CD4-positive, alpha-beta memory T cell (primary cell): Measurements from ENCODE around the gene TENT5C. TPM values are rescaled to one million over a fixed set of nuclear protein-coding genes. Genes with fewer than 3 reads are reported as not detected.

Source experiments
- CTCF ChIA-PET: fragments of 350-600 bp; sonication (Branson Sonifier 250); formaldehyde crosslinking; loops from one replicate; lab custom pipeline; 2021; ENCODE audit warnings: inconsistent platforms; ENCODE audit not compliant: partially characterized antibody; lab: Charles Lee
- POLR2A ChIA-PET: fragments of 350-600 bp; sonication (Branson Sonifier 250); formaldehyde crosslinking; loops from one replicate; lab custom pipeline; 2021; ENCODE audit not compliant: partially characterized antibody; lab: Charles Lee
- DNase-seq, 5 donors: peaks; one replicate each; pipeline versions ENCODE4 v3.0.0 to v3.0.0-alpha.2; 2020 to 2022; ENCODE audit warnings: mixed read lengths in 1 of 5
- H3K27ac ChIP-seq: one replicate; pipeline ENCODE4 v1.7.0; 2013; ENCODE audit warnings: low read depth, low read length
- H3K27me3 ChIP-seq: 2 replicates; pipeline ENCODE4 v1.7.0; 2013; ENCODE audit warnings: mild to moderate bottlenecking, low read length, moderate library complexity; ENCODE audit not compliant: insufficient read depth
- H3K36me3 ChIP-seq: 2 replicates; pipeline ENCODE4 v1.7.0; 2013; ENCODE audit warnings: mild to moderate bottlenecking, low read length, moderate library complexity; ENCODE audit not compliant: insufficient read depth
- H3K4me1 ChIP-seq: 2 replicates; pipeline ENCODE4 v1.7.0; 2013; ENCODE audit warnings: mild to moderate bottlenecking, low read length, moderate library complexity; ENCODE audit not compliant: insufficient read depth
- H3K4me3 ChIP-seq, 2 donors: one replicate each; pipeline ENCODE4 v1.7.0; 2013; ENCODE audit warnings: low read length in 2 of 2, mild to moderate bottlenecking in 1 of 2
- H3K9me3 ChIP-seq, 2 donors: one replicate each; pipeline ENCODE4 v1.7.0; 2013; ENCODE audit warnings: low read length in 2 of 2, control low read depth in 1 of 2; ENCODE audit not compliant: control insufficient read depth in 1 of 2
- H3K27ac Mint-ChIP-seq, 7 donors: one replicate each; pipeline ENCODE4 v1.8.0; 2020 to 2021; ENCODE audit warnings: mixed read lengths in 7 of 7, mild to moderate bottlenecking in 6 of 7, inconsistent platforms in 3 of 7, moderate library complexity in 3 of 7
- H3K27me3 Mint-ChIP-seq, 2 donors: one replicate each; pipeline ENCODE4 v1.8.0; 2020 to 2021; ENCODE audit warnings: mixed read lengths in 2 of 2
- H3K36me3 Mint-ChIP-seq, 2 donors: one replicate each; pipeline ENCODE4 v1.8.0; 2020 to 2021; ENCODE audit warnings: mixed read lengths in 2 of 2, inconsistent platforms in 1 of 2, mild to moderate bottlenecking in 1 of 2
- H3K4me1 Mint-ChIP-seq, 4 donors: one replicate each; pipeline ENCODE4 v1.8.0; 2020 to 2021; ENCODE audit warnings: mixed read lengths in 4 of 4, mild to moderate bottlenecking in 1 of 4
- H3K4me3 Mint-ChIP-seq, 8 donors: one replicate each; pipeline ENCODE4 v1.8.0; 2020 to 2021; ENCODE audit warnings: mixed read lengths in 8 of 8, mild to moderate bottlenecking in 7 of 8, moderate library complexity in 6 of 8, inconsistent platforms in 3 of 8
- H3K9me3 Mint-ChIP-seq, 8 donors: one replicate each; pipeline ENCODE4 v1.8.0; 2020 to 2021; ENCODE audit warnings: mixed read lengths in 8 of 8, mild to moderate bottlenecking in 5 of 8, inconsistent platforms in 3 of 8, moderate library complexity in 1 of 8
- intact Hi-C: fragments of 100-400 bp; cut with micrococcal nuclease; formaldehyde crosslinking; loops from one replicate; pipeline ENCODE4 v1.15.1; 2023
- polyA plus RNA-seq, 2 donors: library from polyadenylated mRNA; unstranded; fragments of 300-500 nt; fragmentation: Illumina TruSeq; gene quantifications; one replicate each; pipeline ENCODE4 v1.2.3, GENCODE V29; 2021
- total RNA-seq, 2 experiments: library from RNA; stranded (reverse); gene quantifications; one replicate each; pipeline ENCODE4 v1.2.3, GENCODE V29; 2021

Gene TENT5C
- total and polyA plus RNA-seq, 4 experiments from 2014 or later, result 5.3 to 43.0 (median 14.4) TPM

DNA sequence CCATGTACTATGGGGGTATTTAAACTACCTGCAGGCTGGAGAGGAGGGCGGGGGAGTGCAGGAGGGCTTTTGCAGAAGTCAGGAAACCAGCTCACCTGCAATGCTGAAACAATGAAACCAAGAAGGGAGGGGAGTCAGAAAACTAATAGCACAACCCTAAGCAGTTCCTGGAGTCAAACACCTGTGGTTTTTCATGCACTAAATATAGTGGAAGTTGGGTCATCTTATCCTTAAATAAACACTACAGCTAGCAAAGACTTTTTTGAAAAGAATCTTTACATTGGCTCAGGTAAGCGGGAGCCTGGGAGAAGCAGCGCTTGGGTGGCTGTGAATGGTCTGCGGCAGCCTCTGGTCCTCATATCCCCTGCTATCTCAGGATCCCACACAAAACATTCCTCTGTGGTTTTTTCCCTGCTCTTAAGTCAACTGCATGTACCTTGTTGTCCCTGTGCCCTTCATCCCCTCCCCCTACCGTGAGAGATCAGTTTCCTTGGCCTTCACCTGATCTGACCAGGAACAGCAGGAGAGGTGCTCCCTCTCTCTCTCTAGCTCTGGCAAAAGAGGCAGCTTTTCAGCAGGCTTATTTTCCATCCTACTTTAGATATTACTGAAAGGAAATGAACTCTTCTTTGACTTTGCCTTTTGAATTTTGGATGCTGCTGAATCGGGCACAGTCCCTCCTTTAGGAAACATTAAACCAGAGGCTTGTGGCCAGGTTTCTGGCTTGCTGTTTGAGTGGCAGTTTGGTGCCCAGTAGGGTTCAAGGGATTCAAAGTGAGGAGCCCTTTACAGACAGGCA is 26.6 kb downstream of the TENT5C start:
- intact Hi-C loops, result no loop called here
- CTCF ChIA-PET, result interaction anchor here (1.3 to 1.7 kb wide), 3 partner anchors 9 to 97 kb away, joined by 3 to 4 read pairs (median 3); no protein-coding TSS in a partner anchor
- POLR2A ChIA-PET, result interaction anchor here (0.6 to 5.0 kb wide), 6 partner anchors 9 to 33 kb away, joined by 3 to 23 read pairs (median 4); partner anchors contain the start of gene TENT5C

DNA sequence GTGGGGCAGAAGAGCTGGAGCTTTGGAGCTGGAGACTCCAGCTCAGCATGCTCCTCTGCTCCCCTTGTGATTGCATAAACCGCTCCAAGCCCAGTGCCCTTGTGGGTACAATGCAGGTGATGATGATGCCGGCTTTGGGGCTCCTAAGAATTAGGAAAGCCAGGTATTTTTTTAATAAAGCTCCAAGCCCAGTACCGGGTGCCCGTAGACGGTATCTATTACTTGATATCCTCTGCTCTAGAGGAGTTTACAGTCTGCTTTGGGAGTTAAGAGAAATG is 27.2 kb downstream of the TENT5C start:
- peaks cover 35% of the 10 kb centered on the region for H3K4me1 ChIP-seq
- no peaks in the 10 kb centered on the region for H3K9me3 ChIP-seq
- H3K36me3 ChIP-seq, result no peaks in the 10 kb centered on the region
- H3K27ac Mint-ChIP-seq, result peak overlapping the region in 1 of 7 donors; percentile 60
- no peak overlapping the region for H3K4me3 ChIP-seq
- DNase-seq, result no peak
- no peaks in the 10 kb centered on the region for H3K9me3 Mint-ChIP-seq
- H3K27ac ChIP-seq, result no peak overlapping the region
- ChIA-PET CTCF (interaction anchor here (1.3 to 1.7 kb wide), 3 partner anchors 8 to 98 kb away, joined by 3 to 4 read pairs (median 3); no protein-coding TSS in a partner anchor), POLR2A (interaction anchor here (0.6 to 5.0 kb wide), 5 partner anchors 10 to 27 kb away, joined by 3 to 23 read pairs (median 4); partner anchors contain the start of gene TENT5C)
- intact Hi-C loops, result no loop called here
- H3K4me1 Mint-ChIP-seq, result peaks cover 18 to 71% (median 44%) of the 10 kb centered on the region in 4 donors
- peaks cover 4 to 14% of the 10 kb centered on the region in 2 donors for H3K36me3 Mint-ChIP-seq
- no peaks in the 10 kb centered on the region for H3K27me3 ChIP-seq
- no peak overlapping the region for H3K4me3 Mint-ChIP-seq
- no peaks in the 10 kb centered on the region for H3K27me3 Mint-ChIP-seq

More for the DNA sequence above, 26.6 kb downstream of the TENT5C start:
- Mint-ChIP-seq H3K27ac (peak overlapping the region in 2 of 7 donors; percentile 7 to 76), H3K4me1 (peaks cover 21 to 69% (median 47%) of the 10 kb centered on the region in 4 donors), H3K36me3 (peaks cover 8 to 20% of the 10 kb centered on the region in 2 donors), H3K27me3 (no peaks in the 10 kb centered on the region), H3K4me3 (peak overlapping the region in 2 of 8 donors; percentile 10 to 49), H3K9me3 (no peaks in the 10 kb centered on the region)
- Histone ChIP-seq H3K9me3 (no peaks in the 10 kb centered on the region), H3K27me3 (no peaks in the 10 kb centered on the region), H3K4me3 (no peak overlapping the region), H3K4me1 (peaks cover 40% of the 10 kb centered on the region), H3K36me3 (no peaks in the 10 kb centered on the region), H3K27ac (no peak overlapping the region)
- no peak for DNase-seq

DNA sequence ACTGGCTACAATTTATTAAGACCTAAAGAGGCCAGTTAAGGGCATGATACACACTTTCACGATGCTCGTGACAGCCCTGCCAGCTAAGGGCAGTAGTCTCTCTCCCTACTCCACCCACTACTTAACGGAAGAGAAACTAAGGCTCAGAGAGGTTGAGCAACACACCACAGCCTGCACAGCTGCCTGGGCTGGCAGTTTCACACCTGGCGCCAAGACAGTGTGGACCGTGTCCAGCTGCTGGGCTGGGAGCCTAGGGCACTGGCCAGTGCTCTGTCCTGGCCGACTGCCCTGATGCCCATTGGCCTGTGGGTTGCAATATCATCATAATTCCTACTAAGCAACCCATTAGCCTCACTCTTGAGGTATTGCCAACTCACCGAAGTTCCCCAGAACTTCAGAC is 27.6 kb downstream of the TENT5C start:
- no peaks in the 10 kb centered on the region for H3K9me3 Mint-ChIP-seq
- no peak overlapping the region for H3K27ac ChIP-seq
- intact Hi-C loops, result no loop called here

GRCh38 chr1:117633936-117634335 is 28.1 kb downstream of the TENT5C start:
- H3K36me3 ChIP-seq, result no peaks in the 10 kb centered on the region
- H3K4me3 ChIP-seq, result no peak overlapping the region
- no peaks in the 10 kb centered on the region for H3K27me3 ChIP-seq
- Mint-ChIP-seq H3K36me3 (peaks cover 3 to 11% of the 10 kb centered on the region in 2 donors), H3K4me3 (no peak overlapping the region), H3K27ac (no peak overlapping the region), H3K27me3 (no peaks in the 10 kb centered on the region), H3K9me3 (no peaks in the 10 kb centered on the region), H3K4me1 (peaks cover 18 to 67% (median 42%) of the 10 kb centered on the region in 4 donors)
- H3K27ac ChIP-seq, result no peak overlapping the region
- intact Hi-C loops, result no loop called here
- CTCF ChIA-PET, result no interaction called here
- POLR2A ChIA-PET, result interaction anchor here (5.0 kb wide), 1 partner anchor 22 kb away, joined by 23 read pairs; no protein-coding TSS in a partner anchor
- no peaks in the 10 kb centered on the region for H3K9me3 ChIP-seq
- peaks cover 35% of the 10 kb centered on the region for H3K4me1 ChIP-seq
- DNase-seq, result no peak

More for the DNA sequence above, 27.6 kb downstream of the TENT5C start:
- no peak for DNase-seq
- H3K27ac Mint-ChIP-seq, result peak overlapping the region in 1 of 7 donors; percentile 60
- no peaks in the 10 kb centered on the region for H3K36me3 ChIP-seq
- H3K36me3 Mint-ChIP-seq, result peaks cover 4 to 14% of the 10 kb centered on the region in 2 donors
- H3K4me3 Mint-ChIP-seq, result no peak overlapping the region
- H3K4me1 Mint-ChIP-seq, result peaks cover 18 to 71% (median 44%) of the 10 kb centered on the region in 4 donors
- no peaks in the 10 kb centered on the region for H3K27me3 Mint-ChIP-seq
- H3K4me3 ChIP-seq, result no peak overlapping the region
- H3K9me3 ChIP-seq, result no peaks in the 10 kb centered on the region
- H3K27me3 ChIP-seq, result no peaks in the 10 kb centered on the region
- ChIA-PET POLR2A (interaction anchor here (0.6 to 5.0 kb wide), 3 partner anchors 10 to 27 kb away, joined by 3 to 23 read pairs (median 6); partner anchors contain the start of gene TENT5C), CTCF (interaction anchor here (1.7 kb wide), 1 partner anchor 98 kb away, joined by 4 read pairs; no protein-coding TSS in a partner anchor)
- H3K4me1 ChIP-seq, result peaks cover 35% of the 10 kb centered on the region

DNA sequence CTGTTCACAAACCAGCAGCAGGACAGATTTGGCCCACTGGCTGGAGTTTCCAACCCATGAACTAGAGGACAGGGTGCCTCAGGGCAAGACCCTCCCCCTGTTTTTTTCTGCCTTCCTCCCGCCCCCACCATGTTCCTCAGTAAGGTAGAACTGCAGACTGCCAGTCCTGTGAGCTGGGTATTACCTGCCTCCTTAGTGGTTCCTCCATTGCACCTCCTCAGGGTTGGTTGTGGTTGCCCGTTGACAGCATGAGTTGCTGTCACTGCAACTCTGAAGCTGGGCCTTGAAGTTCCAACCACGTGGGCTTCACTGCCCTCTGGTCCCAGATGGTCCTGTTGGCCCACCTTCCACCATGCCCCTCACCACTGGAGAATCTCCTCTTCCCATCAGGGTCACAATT is 28.8 kb downstream of the TENT5C start:
- Mint-ChIP-seq H3K4me1 (peaks cover 18 to 61% (median 36%) of the 10 kb centered on the region in 4 donors), H3K36me3 (peaks cover 0 to 6% of the 10 kb centered on the region in 2 donors), H3K4me3 (no peak overlapping the region), H3K27me3 (no peaks in the 10 kb centered on the region), H3K27ac (peak overlapping the region in 2 of 7 donors; percentile 9 to 22), H3K9me3 (no peaks in the 10 kb centered on the region)
- no peak for DNase-seq
- ChIA-PET POLR2A (interaction anchor here (1.1 to 5.0 kb wide), 2 partner anchors 21 to 30 kb away, joined by 4 to 23 read pairs; no protein-coding TSS in a partner anchor), CTCF (no interaction called here)
- intact Hi-C loops, result loop anchor here (5.0 kb wide), 1 partner anchor 38 kb away; no protein-coding TSS in a partner anchor
- peaks cover 35% of the 10 kb centered on the region for H3K4me1 ChIP-seq
- no peaks in the 10 kb centered on the region for H3K27me3 ChIP-seq
- no peak overlapping the region for H3K27ac ChIP-seq
- H3K36me3 ChIP-seq, result no peaks in the 10 kb centered on the region
- H3K9me3 ChIP-seq, result no peaks in the 10 kb centered on the region
- H3K4me3 ChIP-seq, result no peak overlapping the region

DNA sequence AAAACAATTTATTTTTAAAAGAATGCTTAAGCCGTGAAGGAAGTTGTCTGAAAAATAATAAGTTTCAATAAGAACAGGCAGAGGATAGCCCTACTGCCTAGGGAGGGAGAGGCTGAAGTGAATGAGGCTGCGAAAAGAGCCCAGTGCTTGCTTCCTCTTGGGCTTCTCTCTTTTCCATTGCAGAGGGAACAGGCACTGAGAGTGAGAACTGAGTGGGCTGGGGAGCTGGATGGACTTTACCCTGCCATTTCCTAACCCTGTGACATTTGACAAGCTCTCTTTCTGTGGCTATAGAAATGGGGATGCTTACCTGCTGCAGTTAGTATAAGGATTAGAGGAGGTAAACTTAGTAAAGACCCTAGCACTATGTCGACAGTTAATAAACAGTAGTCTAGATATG is 30.0 kb downstream of the TENT5C start:
- Mint-ChIP-seq H3K36me3 (no peaks in the 10 kb centered on the region), H3K9me3 (no peaks in the 10 kb centered on the region), H3K27me3 (no peaks in the 10 kb centered on the region), H3K4me1 (peaks cover 18 to 51% (median 32%) of the 10 kb centered on the region in 4 donors), H3K4me3 (peak overlapping the region in 1 of 8 donors; percentile 10), H3K27ac (no peak overlapping the region)
- H3K27ac ChIP-seq, result no peak overlapping the region
- no peaks in the 10 kb centered on the region for H3K9me3 ChIP-seq
- POLR2A ChIA-PET, result interaction anchor here (1.1 to 2.4 kb wide), 3 partner anchors 23 to 29 kb away, joined by 4 to 6 read pairs (median 4); no protein-coding TSS in a partner anchor
- H3K27me3 ChIP-seq, result no peaks in the 10 kb centered on the region
- H3K4me1 ChIP-seq, result peaks cover 35% of the 10 kb centered on the region
- H3K4me3 ChIP-seq, result no peak overlapping the region
- no peak for DNase-seq
- intact Hi-C loops, result loop anchor here (5.0 kb wide), 1 partner anchor 36 kb away; no protein-coding TSS in a partner anchor
- CTCF ChIA-PET, result interaction anchor here (0.9 kb wide), 1 partner anchor 23 kb away, joined by 3 read pairs; no protein-coding TSS in a partner anchor
- H3K36me3 ChIP-seq, result no peaks in the 10 kb centered on the region
